H1 (cell line): ENCODE results near the gene KLHL30. TPM values are rescaled to one million over a fixed set of nuclear protein-coding genes. Genes with fewer than 3 reads are reported as not detected.
A peak's percentile ranks its signal among the peaks of the same experiment; 100 is the strongest.

ENCODE experiments used
- ASH2L ChIP-seq: fragments of 200-600, 300-600 bp; sonication (generic); IDR thresholded peaks from one replicate; pipeline ENCODE4 v1.7.1; 2017; ENCODE audit warnings: low read length
- BCL11A ChIP-seq, 2 experiments: IDR thresholded peaks; one replicate each; pipeline ENCODE4 v1.6.1; 2011; ENCODE audit warnings: low read depth in 2 of 2, low read length in 2 of 2, mild to moderate bottlenecking in 2 of 2
- CHD7 ChIP-seq: fragments of 300-600 bp; sonication (generic); IDR thresholded peaks from 2 replicates; pipeline ENCODE4 v1.7.1; 2012; ENCODE audit warnings: low read length, moderate library complexity, mild to moderate bottlenecking, inconsistent platforms; ENCODE audit not compliant: insufficient replicate concordance
- CTCF ChIP-seq, 3 experiments: IDR thresholded peaks; 1 replicate in 2 of 3; 2 replicates in 1 of 3; pipeline versions ENCODE4 v1.5.1 to v1.6.1; 2011; ENCODE audit warnings: low read length in 3 of 3, mild to moderate bottlenecking in 3 of 3, inconsistent platforms in 2 of 3, low read depth in 1 of 3, moderate library complexity in 1 of 3; ENCODE audit not compliant: insufficient read depth in 1 of 3; ENCODE audit errors: control extremely low read depth in 1 of 3
- JUN ChIP-seq: IDR thresholded peaks from 2 replicates; pipeline ENCODE4 v1.6.1; 2011; ENCODE audit warnings: low read depth, mild to moderate bottlenecking, improper control_type of control experiment, low read length
- MAX ChIP-seq: IDR thresholded peaks from 2 replicates; pipeline ENCODE4 v1.6.1; 2012; ENCODE audit warnings: inconsistent platforms
- POLR2AphosphoS5 ChIP-seq: IDR thresholded peaks from 2 replicates; pipeline ENCODE4 v1.6.1; 2011; ENCODE audit warnings: low read depth, low read length
- SIN3A ChIP-seq, 2 experiments: IDR thresholded peaks in 1 of 2; conservative IDR thresholded peaks in 1 of 2; 2 replicates each; pipeline ENCODE4 v1.6.1; 2011 to 2012; ENCODE audit warnings: low read length in 2 of 2, improper control_type of control experiment in 1 of 2, low read depth in 1 of 2, mild to moderate bottlenecking in 1 of 2
- YY1 ChIP-seq: IDR thresholded peaks from 2 replicates; pipeline ENCODE4 v1.6.1; 2011; ENCODE audit warnings: low read depth, mild to moderate bottlenecking, low read length
- polyA plus RNA-seq, 7 experiments: library from polyadenylated mRNA; depleted of rRNA in 3 of 7; stranded (reverse) in 5 of 7; unstranded in 2 of 7; fragments of >200 nt in 5 of 7; fragments of 200-250 nt in 2 of 7; gene quantifications; 1 replicate in 5 of 7; 2 replicates in 1 of 7; 4 replicates in 1 of 7; pipeline versions ENCODE4 v1.2.1 to v1.2.3, GENCODE V29; 2011 to 2013; ENCODE audit warnings: missing spikeins in 2 of 7, mixed read lengths in 2 of 7
- total RNA-seq: library from RNA; stranded (reverse); fragmentation: NEBNext Ultra II Directional; extraction: Animal tissue kit (Norgen Biotek cat#: 25700); gene quantifications from 2 replicates; pipeline ENCODE4 v1.2.1, GENCODE V29; 2021

KLHL30 gene
- total and polyA plus RNA-seq, 2 of the 8 experiments (the other 6 are each of a cell fraction or from before 2014, with no cell fraction given) = not detected

GRCh38 chr2:238173692-238174091, 35.2 kb downstream of the KLHL30 start (continued):
- TF ChIP-seq CHD7 (no peak), ASH2L (no peak), CTCF (IDR thresholded peaks at IDR 0.05; ENCODE audit: control extremely low read depth in 1 of 3, insufficient read depth in 1 of 3, low read depth in 1 of 3, low read length in 3 of 3) (peak; percentile 42 to 68 (median 63)), MAX (0 out of 2 replicates have a peak, but pooled peaks have one; percentile 31), YY1 (no peak), BCL11A (IDR thresholded peaks at IDR 0.05; ENCODE audit: low read depth in 2 of 2, low read length in 2 of 2) (no peak), POLR2AphosphoS5 (no peak), SIN3A (conservative IDR thresholded peaks at IDR 0.05 in 1 of 2, IDR thresholded peaks at IDR 0.05 in 1 of 2; ENCODE audit: low read depth in 1 of 2, low read length in 2 of 2) (no peak), JUN (no peak)
